HUES6 (cell line): ENCODE measurements around the gene FXYD4.
"Not testable (repeated sequence)": the region's sequence is repeated elsewhere in the genome, so short reads cannot be mapped to it uniquely, and the experiment has no call there.

Experiments used
- H3K27ac ChIP-seq: 2 replicates; pipeline ENCODE4 v1.7.0; 2013; ENCODE audit warnings: low read depth, mild to moderate bottlenecking, low read length, inconsistent platforms
- H3K27me3 ChIP-seq: 2 replicates; pipeline ENCODE4 v1.6.1; 2013; ENCODE audit warnings: low read length; ENCODE audit not compliant: control insufficient read depth, insufficient read depth
- H3K36me3 ChIP-seq: 2 replicates; pipeline ENCODE4 v1.6.1; 2013; ENCODE audit warnings: low read length; ENCODE audit not compliant: control insufficient read depth, insufficient read depth
- H3K4me1 ChIP-seq: 2 replicates; pipeline ENCODE4 v1.6.1; 2013; ENCODE audit warnings: low read length; ENCODE audit not compliant: control insufficient read depth, insufficient read depth
- H3K4me3 ChIP-seq: 2 replicates; pipeline ENCODE4 v1.5.1; 2013; ENCODE audit warnings: low read depth, low read length
- H3K9ac ChIP-seq: one replicate; pipeline ENCODE4 v1.6.1; 2013; ENCODE audit warnings: mild to moderate bottlenecking, low read length
- H3K9me3 ChIP-seq: 2 replicates; pipeline ENCODE4 v1.6.1; 2013; ENCODE audit warnings: low read depth, low read length; ENCODE audit not compliant: control insufficient read depth, insufficient read depth

Gene FXYD4, protein sequence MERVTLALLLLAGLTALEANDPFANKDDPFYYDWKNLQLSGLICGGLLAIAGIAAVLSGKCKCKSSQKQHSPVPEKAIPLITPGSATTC

DNA sequence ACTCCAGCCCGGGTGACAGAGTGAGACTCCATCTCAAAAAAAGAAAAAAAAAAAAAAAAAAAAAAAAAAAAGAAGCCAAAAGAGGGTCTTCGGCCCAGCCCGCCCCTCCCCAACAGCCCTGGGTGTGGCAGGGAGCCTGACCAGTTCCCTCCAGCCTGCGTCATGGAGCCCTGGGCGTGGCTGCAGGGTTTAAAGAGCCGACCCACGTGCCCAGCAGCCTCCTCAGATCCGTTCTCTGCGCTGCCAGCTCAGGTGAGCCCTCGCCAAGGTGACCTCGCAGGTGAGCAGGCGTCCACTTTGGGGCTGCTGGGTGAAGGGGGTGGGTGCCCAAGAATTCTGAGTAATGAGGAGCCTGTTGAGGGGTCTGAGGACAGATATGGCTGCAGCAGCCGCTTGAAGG is at the start of gene FXYD4:
Gene FXYD4, plus strand, starts transcription at position 219 of the 400 bp plus-strand sequence. CDS start 2,111 bp downstream, outside the sequence.
- H3K36me3 ChIP-seq: no peaks in the 10 kb centered on the region
- H3K9me3 ChIP-seq: no peaks in the 10 kb centered on the region
- no peaks in the 10 kb centered on the region for H3K27me3 ChIP-seq
- no peak within 1 kb of the TSS for H3K4me3 ChIP-seq
- peaks cover 16% of the 10 kb centered on the region; the same call in 1 of the 2 replicates for H3K4me1 ChIP-seq
- H3K27ac ChIP-seq: no peak within 1 kb of the TSS
- H3K9ac ChIP-seq: no peak within 1 kb of the TSS

- 0 out of 2 replicates have a peak, but pooled peaks cover 5% of the 10 kb centered on the region for H3K27me3 ChIP-seq
- H3K4me3 ChIP-seq: peak overlapping the region; percentile 63
- H3K27ac ChIP-seq: no peak overlapping the region
- peaks cover 25% of the 10 kb centered on the region for H3K4me1 ChIP-seq
- H3K9ac ChIP-seq: peak overlapping the region; percentile 29
- no peaks in the 10 kb centered on the region for H3K36me3 ChIP-seq
- H3K9me3 ChIP-seq: no peaks in the 10 kb centered on the region
Observed at GRCh38 chr10:43322331-43322730, 49.1 kb upstream of the FXYD4 start.

DNA sequence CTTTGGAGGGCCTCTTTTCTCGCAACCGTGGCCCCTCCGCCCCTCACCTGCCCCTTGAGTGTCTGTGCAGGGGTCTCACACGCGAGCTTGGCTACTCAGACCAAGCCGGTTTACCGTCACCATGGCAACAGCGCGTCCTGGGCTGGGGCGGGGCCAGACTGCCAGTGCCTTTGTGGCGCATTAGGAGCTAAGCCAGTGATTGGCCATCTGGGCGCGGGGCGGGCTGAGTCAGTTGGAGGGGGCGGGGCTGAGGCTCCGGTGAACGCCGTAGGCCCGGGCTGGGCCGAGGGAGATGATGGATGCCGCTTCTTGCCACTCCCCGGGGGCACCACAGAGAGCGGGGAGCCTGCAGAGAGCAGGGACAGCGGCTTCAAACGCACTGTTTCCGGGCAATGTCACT is 48.7 kb upstream of the FXYD4 start:
- Histone ChIP-seq H3K36me3 (no peaks in the 10 kb centered on the region), H3K4me3 (peak overlapping the region; percentile 63), H3K4me1 (peaks cover 23% of the 10 kb centered on the region), H3K27ac (no peak overlapping the region), H3K9ac (peak overlapping the region; percentile 29), H3K27me3 (0 out of 2 replicates have a peak, but pooled peaks cover 5% of the 10 kb centered on the region), H3K9me3 (no peaks in the 10 kb centered on the region)

- Histone ChIP-seq H3K36me3 (no peaks in the 10 kb centered on the region), H3K9me3 (peaks cover 4% of the 10 kb centered on the region; the same call in 1 of the 2 replicates), H3K4me3 (peak overlapping the region; percentile 60), H3K4me1 (peaks cover 23% of the 10 kb centered on the region), H3K27me3 (0 out of 2 replicates have a peak, but pooled peaks cover 5% of the 10 kb centered on the region), H3K27ac (no peak overlapping the region), H3K9ac (no peak overlapping the region)
Observed at GRCh38 chr10:43323245-43323644, 48.2 kb upstream of the FXYD4 start.

DNA sequence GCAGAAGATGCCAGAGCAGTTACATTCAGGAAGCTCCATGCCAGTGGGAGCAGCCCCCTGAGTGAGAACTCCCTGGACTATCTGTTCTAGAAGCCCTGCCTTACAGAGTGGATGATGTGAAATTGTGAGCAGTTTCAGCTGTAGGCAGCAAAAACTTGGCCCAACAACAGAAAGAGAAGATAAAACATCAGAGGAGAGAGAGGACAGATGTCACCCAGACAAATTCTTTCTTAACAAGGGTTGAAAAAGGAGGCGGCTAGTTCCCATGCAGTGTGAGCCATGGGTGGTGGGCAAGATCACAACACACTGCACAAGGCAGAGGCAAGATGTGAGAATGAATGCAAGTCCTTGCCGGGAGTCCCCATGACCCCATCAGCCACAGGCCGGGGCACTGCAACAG is 46.6 kb upstream of the FXYD4 start:
- peaks cover 23% of the 10 kb centered on the region for H3K4me1 ChIP-seq
- peaks cover 16% of the 10 kb centered on the region; the same call in 1 of the 2 replicates for H3K9me3 ChIP-seq
- H3K27me3 ChIP-seq: no peaks in the 10 kb centered on the region
- H3K27ac ChIP-seq: no peak overlapping the region
- no peak overlapping the region for H3K4me3 ChIP-seq
- H3K9ac ChIP-seq: no peak overlapping the region
- no peaks in the 10 kb centered on the region for H3K36me3 ChIP-seq

DNA sequence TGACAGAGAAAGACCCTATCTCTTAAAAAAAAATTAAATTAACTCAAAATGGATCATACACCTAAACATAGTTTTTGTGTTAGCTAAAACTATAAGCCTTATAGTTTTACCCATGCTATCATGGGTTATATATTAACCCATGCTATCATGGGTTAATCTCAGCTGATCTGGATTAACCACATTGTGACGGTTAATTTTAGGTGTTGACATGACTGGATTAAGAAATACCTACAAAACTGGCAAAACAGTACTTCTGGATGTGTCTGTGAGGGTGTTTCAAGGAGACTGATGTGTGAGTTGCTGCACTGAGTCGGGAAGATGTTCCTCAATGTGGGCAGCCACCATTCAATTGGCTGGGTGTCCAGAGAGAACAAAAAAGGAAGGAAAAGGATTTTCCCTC is 44.3 kb upstream of the FXYD4 start:
- H3K36me3 ChIP-seq: no peaks in the 10 kb centered on the region
- H3K4me3 ChIP-seq: no peak overlapping the region
- peaks cover 10% of the 10 kb centered on the region for H3K4me1 ChIP-seq
- H3K27ac ChIP-seq: no peak overlapping the region
- H3K9me3 ChIP-seq: peaks cover 16% of the 10 kb centered on the region; the same call in 1 of the 2 replicates
- no peaks in the 10 kb centered on the region for H3K27me3 ChIP-seq
- H3K9ac ChIP-seq: no peak overlapping the region

DNA sequence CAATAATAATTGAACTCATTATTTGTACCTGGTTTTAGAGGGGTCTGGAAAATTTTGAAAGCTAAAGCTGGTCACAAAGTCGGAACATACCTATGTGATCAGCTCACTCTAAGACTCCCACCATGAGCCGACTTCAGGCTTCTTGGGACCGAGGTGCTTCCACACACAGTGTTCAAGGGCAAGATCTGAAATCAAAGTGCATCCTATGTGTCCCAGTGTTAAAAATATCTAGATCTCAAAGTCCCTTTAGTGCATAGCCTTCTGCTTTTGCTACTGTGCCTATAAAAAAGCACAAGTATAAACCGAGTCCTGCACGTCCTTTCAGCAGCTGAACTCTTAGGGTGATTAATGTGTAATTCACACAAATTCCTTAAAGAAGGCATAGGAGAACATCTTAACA is 43.5 kb upstream of the FXYD4 start:
- H3K9me3 ChIP-seq: peaks cover 16% of the 10 kb centered on the region; the same call in 1 of the 2 replicates
- H3K4me1 ChIP-seq: peaks cover 8% of the 10 kb centered on the region; the same call in 1 of the 2 replicates
- H3K27me3 ChIP-seq: no peaks in the 10 kb centered on the region
- no peak overlapping the region for H3K9ac ChIP-seq
- H3K36me3 ChIP-seq: no peaks in the 10 kb centered on the region
- no peak overlapping the region for H3K4me3 ChIP-seq
- H3K27ac ChIP-seq: no peak overlapping the region

DNA sequence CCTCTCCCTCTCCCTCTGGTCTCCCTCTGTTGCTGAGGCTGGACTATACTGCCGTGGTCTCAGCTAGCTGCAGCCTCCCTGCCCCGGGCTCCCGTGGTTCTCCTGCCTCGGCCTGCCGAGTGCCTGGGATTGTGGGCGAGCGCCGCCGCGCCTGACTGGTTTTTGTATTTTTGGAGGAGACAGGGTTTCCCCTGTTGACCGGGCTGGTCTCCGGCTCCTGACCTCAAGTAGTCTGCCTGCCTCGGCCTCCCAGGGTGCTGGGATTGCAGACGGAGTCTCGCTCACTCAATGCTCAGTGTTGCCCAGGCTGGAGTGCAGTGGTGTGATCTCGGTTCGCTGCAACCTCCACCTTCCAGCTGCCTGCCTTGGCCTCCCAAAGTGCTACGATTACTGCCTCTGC is 42.6 kb upstream of the FXYD4 start:
- peaks cover 16% of the 10 kb centered on the region; the same call in 1 of the 2 replicates for H3K9me3 ChIP-seq
- not testable (repeated sequence) for H3K36me3 ChIP-seq, H3K4me3 ChIP-seq, H3K9ac ChIP-seq, H3K27ac ChIP-seq, H3K4me1 ChIP-seq, H3K27me3 ChIP-seq

GRCh38 chr10:43329246-43329885 is 42.1 kb upstream of the FXYD4 start:
- H3K4me1 ChIP-seq, H3K9ac ChIP-seq, H3K27me3 ChIP-seq, H3K27ac ChIP-seq, H3K4me3 ChIP-seq, H3K36me3 ChIP-seq: not testable (repeated sequence)
- H3K9me3 ChIP-seq: peaks cover 16% of the 10 kb centered on the region; the same call in 1 of the 2 replicates

DNA sequence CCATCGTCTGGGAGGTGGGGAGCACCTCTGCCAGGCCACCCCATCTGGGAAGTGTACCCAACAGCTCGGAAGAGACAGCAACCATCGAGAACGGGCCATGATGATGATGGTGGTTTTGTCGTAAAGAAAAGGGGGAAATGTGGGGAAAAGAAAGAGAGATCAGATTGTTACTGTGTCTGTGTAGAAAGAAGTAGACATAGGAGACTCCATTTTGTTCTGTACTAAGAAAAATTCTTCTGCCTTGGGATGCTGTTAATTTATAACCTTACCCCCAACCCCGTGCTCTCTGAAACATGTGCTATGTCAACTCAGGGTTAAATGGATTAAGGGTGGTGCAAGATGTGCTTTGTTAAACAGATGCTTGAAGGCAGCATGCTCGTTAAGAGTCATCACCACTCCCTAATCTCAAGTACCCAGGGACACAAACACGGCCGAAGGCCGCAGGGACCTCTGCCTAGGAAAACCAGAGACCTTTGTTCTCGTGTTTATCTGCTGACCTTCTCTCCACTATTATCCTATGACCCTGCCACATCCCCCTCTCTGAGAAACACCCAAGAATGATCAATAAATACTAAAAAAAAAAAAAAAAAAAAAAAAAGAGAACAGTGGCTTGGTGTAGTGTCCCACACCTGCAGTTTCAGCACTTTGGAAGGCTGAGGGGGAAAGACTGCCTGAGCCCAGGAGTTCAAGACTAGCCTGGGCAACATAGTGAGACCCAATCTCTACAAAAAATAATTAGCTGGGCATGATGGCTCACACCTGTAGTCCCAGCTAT is 41.2 kb upstream of the FXYD4 start:
- not testable (repeated sequence) for H3K27me3 ChIP-seq, H3K4me3 ChIP-seq, H3K36me3 ChIP-seq, H3K4me1 ChIP-seq, H3K27ac ChIP-seq, H3K9ac ChIP-seq
- peaks cover 16% of the 10 kb centered on the region; the same call in 1 of the 2 replicates for H3K9me3 ChIP-seq

DNA sequence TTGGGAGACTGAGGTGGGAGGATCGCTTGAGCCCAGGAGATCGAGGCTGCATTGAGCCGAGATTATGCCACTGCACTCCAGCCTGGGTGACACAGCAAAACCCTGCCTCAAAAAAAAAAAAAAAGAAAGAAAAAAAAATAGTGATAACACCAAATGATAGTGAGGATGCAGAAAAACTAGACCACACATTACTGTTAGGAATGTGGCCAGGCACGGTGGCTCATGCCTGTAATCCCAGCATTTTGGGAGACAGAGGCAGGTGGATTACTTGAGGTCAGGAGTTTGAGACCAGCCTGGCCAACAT is 40.7 kb upstream of the FXYD4 start:
- H3K9ac ChIP-seq, H3K36me3 ChIP-seq, H3K27me3 ChIP-seq, H3K4me1 ChIP-seq, H3K4me3 ChIP-seq, H3K27ac ChIP-seq: not testable (repeated sequence)
- peaks cover 16% of the 10 kb centered on the region; the same call in 1 of the 2 replicates for H3K9me3 ChIP-seq
